Measurements from ENCODE around the gene MYO18A.

Gene MYO18A

GRCh38 chr17:29111816-29112499 lies 68.2 kb downstream of the MYO18A start (continued):
- no peak for TF ChIP-seq ZBTB10 (tag by site-specific recombination; IDR thresholded peaks at IDR 0.05)
- no peak for TF ChIP-seq ZNF626 (tag by site-specific recombination; IDR thresholded peaks at IDR 0.05)
- TF ChIP-seq, protein P1, sequence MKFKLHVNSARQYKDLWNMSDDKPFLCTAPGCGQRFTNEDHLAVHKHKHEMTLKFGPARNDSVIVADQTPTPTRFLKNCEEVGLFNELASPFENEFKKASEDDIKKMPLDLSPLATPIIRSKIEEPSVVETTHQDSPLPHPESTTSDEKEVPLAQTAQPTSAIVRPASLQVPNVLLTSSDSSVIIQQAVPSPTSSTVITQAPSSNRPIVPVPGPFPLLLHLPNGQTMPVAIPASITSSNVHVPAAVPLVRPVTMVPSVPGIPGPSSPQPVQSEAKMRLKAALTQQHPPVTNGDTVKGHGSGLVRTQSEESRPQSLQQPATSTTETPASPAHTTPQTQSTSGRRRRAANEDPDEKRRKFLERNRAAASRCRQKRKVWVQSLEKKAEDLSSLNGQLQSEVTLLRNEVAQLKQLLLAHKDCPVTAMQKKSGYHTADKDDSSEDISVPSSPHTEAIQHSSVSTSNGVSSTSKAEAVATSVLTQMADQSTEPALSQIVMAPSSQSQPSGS (tag by site-specific recombination; IDR thresholded peaks at IDR 0.05; ENCODE audit: low read depth) = no peak
- TF ChIP-seq ZNF214 (tag by site-specific recombination; IDR thresholded peaks at IDR 0.05; ENCODE audit: borderline replicate concordance) = no peak
- TF ChIP-seq, protein P2, sequence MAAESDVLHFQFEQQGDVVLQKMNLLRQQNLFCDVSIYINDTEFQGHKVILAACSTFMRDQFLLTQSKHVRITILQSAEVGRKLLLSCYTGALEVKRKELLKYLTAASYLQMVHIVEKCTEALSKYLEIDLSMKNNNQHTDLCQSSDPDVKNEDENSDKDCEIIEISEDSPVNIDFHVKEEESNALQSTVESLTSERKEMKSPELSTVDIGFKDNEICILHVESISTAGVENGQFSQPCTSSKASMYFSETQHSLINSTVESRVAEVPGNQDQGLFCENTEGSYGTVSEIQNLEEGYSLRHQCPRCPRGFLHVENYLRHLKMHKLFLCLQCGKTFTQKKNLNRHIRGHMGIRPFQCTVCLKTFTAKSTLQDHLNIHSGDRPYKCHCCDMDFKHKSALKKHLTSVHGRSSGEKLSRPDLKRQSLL (tag by site-specific recombination; IDR thresholded peaks at IDR 0.05) = no peak
- no peak for TF ChIP-seq ZNF223 (tag by site-specific recombination; IDR thresholded peaks at IDR 0.05)
- TF ChIP-seq ZSCAN4 (tag by site-specific recombination; IDR thresholded peaks at IDR 0.05) = peak; percentile 94

GRCh38 chr17:29110372-29110757 lies 69.8 kb downstream of the MYO18A start:
- peaks cover 3 to 61% of the 10 kb centered on the region in 2 experiments; a peak in 2 of 3 replicates for H3K36me3 ChIP-seq (ENCODE audit: control insufficient read depth in 2 of 2, insufficient read depth in 1 of 2, low read length in 2 of 2)

More at GRCh38 chr17:29110372-29110757, 69.8 kb downstream of the MYO18A start:
- ChIA-PET POLR2A (no interaction called here), CTCF (interaction anchor here (0.6 to 15.2 kb wide), 5 partner anchors 64 to 153 kb away, joined by 3 to 680 read pairs (median 7); partner anchors contain the start of gene PHF12)
- no peaks in the 10 kb centered on the region for H3K9me3 ChIP-seq (ENCODE audit: control insufficient read depth, insufficient read depth, low read depth, low read length)
- no peak overlapping the region for H3K4me3 ChIP-seq (ENCODE audit: low read depth, low read length)
- TF ChIP-seq ZBTB10 (tag by site-specific recombination; IDR thresholded peaks at IDR 0.05) (no peak), ZNF791 (tag by site-specific recombination; IDR thresholded peaks at IDR 0.05) (no peak), SCRT2 (tag by site-specific recombination; IDR thresholded peaks at IDR 0.05) (peak; percentile 84), KLF8 (tag by site-specific recombination; IDR thresholded peaks at IDR 0.05) (no peak)
- TF ChIP-seq, protein P2 (tag by site-specific recombination; IDR thresholded peaks at IDR 0.05) = no peak
- no peak overlapping the region for H3K27ac ChIP-seq (ENCODE audit: extremely low read depth, low read depth, low read length)
- H3K4me1 ChIP-seq (ENCODE audit: control insufficient read depth, insufficient read depth, low read length) = no peaks in the 10 kb centered on the region

Measured in HEK293 (cell line).